ENCODE data around the gene GOLGA6A.
"Not testable (repeated sequence)": the region's sequence is repeated elsewhere in the genome, so short reads cannot be mapped to it uniquely, and the experiment has no call there.

The GOLGA6A gene

GRCh38 chr15:74099963-74100733 lies 17.8 kb upstream of the GOLGA6A start:
- DNase-seq, result peak; percentile 93

- not testable (repeated sequence) for DNase-seq
These were observed 14.6 kb upstream of the GOLGA6A start for GRCh38 chr15:74096753-74097474.

GRCh38 chr15:74095610-74096009 lies 13.3 kb upstream of the GOLGA6A start:
- DNase-seq, result not testable (repeated sequence)

GRCh38 chr15:74094567-74094966 lies 12.2 kb upstream of the GOLGA6A start:
- not testable (repeated sequence) for DNase-seq

GRCh38 chr15:74075781-74076180 lies 6.6 kb downstream of the GOLGA6A start:
- DNase-seq, result not testable (repeated sequence)

GRCh38 chr15:74072614-74073337 lies 9.6 kb downstream of the GOLGA6A start:
- DNase-seq, result not testable (repeated sequence)

- not testable (repeated sequence) for DNase-seq
These were observed 10.2 kb downstream of the GOLGA6A start for GRCh38 chr15:74072132-74072531.

GRCh38 chr15:74071645-74072044 lies 10.7 kb downstream of the GOLGA6A start:
- not testable (repeated sequence) for DNase-seq

GRCh38 chr15:74065684-74066411 lies 16.5 kb downstream of the GOLGA6A start:
- DNase-seq, result not testable (repeated sequence)

- not testable (repeated sequence) for DNase-seq
These were observed 17.5 kb downstream of the GOLGA6A start for GRCh38 chr15:74064822-74065221.

- DNase-seq, result not testable (repeated sequence)
These were observed 18.2 kb downstream of the GOLGA6A start for GRCh38 chr15:74064183-74064582.

GRCh38 chr15:74063425-74064146 lies 18.8 kb downstream of the GOLGA6A start:
- not testable (repeated sequence) for DNase-seq

- DNase-seq, result no peak
These were observed 19.7 kb downstream of the GOLGA6A start for GRCh38 chr15:74062671-74063070.

- DNase-seq, result no peak
These were observed 20.1 kb downstream of the GOLGA6A start for GRCh38 chr15:74062236-74062635.

GRCh38 chr15:74060251-74060650 lies 22.1 kb downstream of the GOLGA6A start:
- DNase-seq, result no peak

- DNase-seq, result not testable (repeated sequence)
These were observed 23.1 kb downstream of the GOLGA6A start for GRCh38 chr15:74059050-74059833.

GRCh38 chr15:74056330-74056729 lies 26.0 kb downstream of the GOLGA6A start:
- not testable (repeated sequence) for DNase-seq

- no peak for DNase-seq
These were observed 26.5 kb downstream of the GOLGA6A start for GRCh38 chr15:74055804-74056203.

GRCh38 chr15:74053941-74054529 lies 28.3 kb downstream of the GOLGA6A start:
- DNase-seq, result peak; percentile 92

- no peak for DNase-seq
These were observed 28.8 kb downstream of the GOLGA6A start for GRCh38 chr15:74053517-74053916.

All from hematopoietic multipotent progenitor cell treated with erythropoietin and hydrocortisone succinate and interleukin-3 and kit ligand, for 4 days (in vitro differentiated cells).